Stimulated activated CD4-positive, alpha-beta T cell treated with anti-CD3 and anti-CD28 coated beads, Interleukin-1b, Interleukin-23, amount 100 ng/mL, for 48 hours (primary cell): ENCODE measurements around the gene ALG11.
"Not testable (repeated sequence)": the region's sequence is repeated elsewhere in the genome, so short reads cannot be mapped to it uniquely, and the experiment has no call there.

ENCODE experiments used
- DNase-seq: peaks from one replicate; pipeline ENCODE4 v3.0.0-alpha.2; 2020

Gene ALG11, protein sequence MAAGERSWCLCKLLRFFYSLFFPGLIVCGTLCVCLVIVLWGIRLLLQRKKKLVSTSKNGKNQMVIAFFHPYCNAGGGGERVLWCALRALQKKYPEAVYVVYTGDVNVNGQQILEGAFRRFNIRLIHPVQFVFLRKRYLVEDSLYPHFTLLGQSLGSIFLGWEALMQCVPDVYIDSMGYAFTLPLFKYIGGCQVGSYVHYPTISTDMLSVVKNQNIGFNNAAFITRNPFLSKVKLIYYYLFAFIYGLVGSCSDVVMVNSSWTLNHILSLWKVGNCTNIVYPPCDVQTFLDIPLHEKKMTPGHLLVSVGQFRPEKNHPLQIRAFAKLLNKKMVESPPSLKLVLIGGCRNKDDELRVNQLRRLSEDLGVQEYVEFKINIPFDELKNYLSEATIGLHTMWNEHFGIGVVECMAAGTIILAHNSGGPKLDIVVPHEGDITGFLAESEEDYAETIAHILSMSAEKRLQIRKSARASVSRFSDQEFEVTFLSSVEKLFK

DNA sequence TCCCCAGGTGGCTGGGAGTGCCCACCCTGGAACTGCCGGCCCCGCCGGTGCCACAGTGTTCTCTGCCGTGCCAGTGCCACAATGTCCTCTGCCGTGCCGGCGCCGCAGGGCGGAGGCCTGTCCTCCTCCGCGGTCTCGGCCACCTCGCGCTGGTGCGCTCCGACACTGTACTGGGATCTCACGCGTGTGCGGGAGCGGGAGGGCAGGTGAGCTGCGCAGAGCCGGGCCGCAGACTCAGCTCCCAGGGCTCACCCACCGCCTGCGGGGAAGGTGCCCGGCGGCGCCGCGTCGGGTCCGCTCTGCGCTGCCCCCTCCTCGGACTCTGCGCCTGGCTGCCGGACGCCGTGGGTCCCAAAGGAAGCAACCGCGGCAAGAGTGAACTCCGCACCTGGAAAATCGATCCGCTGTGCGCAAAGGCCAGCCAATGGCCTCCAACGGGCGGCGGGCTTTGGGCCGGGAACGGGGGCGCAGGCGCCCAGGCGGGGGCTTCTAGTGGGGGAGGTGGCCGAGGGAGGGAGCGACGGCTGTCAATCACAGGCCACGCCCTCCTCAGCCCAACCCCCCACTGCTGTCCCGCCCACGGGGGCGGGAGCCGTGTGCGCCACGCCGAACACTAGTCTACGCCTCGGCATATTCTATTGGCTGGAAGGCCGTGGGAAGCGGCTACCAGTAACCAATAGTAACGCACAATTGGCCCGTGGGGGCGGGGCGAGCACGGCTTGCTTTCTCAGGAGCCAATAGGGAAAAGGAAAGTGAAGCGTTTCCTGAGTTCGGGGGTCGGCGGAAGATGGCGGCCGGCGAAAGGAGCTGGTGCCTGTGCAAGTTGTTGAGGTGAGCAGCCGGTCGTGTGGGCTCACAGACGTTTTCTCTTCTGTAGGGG, at the start of gene ALG11:
Gene ALG11 (plus strand): TSS at position 767 of the 880 bp plus-strand sequence. CDS start 21 bp downstream, at position 788.
- peak; percentile 99 for DNase-seq

DNA sequence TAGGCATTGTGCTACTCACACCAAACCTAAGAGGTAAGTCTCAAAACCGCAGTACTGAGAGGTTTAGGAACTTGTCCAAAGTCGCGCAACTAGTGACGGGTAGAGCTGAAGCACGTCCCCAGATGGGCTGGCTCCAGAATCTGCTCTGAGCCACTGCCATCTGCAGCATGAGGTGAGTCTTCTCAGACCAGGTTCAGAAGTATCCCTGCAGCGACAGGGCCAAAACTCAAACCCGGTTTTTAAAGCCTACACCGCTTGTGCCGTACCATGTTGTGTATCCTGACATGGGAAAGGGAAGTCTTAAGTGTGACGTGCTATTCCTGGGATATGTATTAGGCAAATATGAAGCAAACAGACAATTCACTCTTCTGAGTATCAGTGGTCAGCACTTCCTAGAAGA, 46.0 kb upstream of the ALG11 start:
- DNase-seq: no peak

DNA sequence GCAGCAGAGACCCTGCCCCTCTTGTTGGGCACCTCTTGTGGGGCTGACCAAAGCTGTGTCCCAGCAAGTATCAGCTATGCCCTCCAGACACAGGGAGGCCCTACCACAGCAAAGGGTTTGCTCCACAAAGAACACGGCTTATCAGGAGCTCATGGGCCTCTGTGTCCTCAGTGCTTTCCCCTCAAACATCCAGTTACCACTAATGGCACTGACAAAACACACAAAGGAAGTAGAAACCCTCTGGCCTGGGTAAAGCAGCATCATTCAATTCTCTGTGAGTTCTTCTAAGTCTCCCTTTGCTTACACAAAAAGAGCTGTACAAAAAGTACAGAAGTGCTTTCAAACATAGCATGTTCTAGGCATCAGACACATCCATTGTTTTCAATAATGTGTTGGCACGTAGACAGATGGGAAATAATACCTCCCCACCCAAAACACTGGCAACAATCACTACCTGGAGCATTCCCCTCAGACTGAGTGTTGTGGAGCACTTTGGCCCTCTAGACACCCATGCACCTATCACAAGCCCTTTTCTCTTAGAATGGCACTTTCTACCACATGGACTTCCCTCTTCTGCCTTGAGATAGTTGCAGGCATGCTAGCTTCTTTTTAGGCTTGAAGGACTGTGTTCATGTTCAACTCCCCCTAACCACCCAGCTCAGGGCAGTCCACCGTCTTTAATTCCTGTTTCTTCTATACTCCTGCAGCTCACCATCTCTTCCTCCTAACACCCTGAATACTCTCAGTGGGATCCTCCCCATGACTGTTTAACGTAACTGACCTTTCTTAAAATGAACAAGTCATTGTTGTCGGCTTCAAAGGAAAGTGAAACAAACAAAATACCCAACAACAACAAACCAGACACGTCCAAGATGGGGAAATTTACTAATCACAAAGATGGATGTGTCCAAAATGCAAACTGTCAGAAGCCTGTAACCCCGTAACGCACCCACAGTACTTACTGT, 44.4 kb upstream of the ALG11 start:
- no peak for DNase-seq

DNA sequence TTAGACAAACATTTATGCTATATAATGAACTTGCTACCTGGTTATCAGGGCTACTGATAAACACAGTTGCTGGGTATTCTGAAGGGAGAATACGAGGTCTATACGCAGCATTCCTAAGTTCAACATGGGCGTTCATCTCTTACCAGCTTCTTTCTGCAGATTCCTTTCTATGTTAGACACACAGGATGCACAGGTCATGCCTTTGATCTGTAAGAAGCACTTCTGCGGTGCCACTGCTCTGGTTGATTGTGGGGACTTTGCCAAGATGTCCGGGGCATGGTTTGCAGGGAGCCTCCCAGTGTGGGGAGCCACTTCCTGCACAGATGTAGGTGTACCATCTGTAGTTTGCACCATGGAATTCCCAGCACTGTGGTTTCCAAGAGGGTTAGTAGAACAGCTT, 41.8 kb upstream of the ALG11 start:
- no peak for DNase-seq

DNA sequence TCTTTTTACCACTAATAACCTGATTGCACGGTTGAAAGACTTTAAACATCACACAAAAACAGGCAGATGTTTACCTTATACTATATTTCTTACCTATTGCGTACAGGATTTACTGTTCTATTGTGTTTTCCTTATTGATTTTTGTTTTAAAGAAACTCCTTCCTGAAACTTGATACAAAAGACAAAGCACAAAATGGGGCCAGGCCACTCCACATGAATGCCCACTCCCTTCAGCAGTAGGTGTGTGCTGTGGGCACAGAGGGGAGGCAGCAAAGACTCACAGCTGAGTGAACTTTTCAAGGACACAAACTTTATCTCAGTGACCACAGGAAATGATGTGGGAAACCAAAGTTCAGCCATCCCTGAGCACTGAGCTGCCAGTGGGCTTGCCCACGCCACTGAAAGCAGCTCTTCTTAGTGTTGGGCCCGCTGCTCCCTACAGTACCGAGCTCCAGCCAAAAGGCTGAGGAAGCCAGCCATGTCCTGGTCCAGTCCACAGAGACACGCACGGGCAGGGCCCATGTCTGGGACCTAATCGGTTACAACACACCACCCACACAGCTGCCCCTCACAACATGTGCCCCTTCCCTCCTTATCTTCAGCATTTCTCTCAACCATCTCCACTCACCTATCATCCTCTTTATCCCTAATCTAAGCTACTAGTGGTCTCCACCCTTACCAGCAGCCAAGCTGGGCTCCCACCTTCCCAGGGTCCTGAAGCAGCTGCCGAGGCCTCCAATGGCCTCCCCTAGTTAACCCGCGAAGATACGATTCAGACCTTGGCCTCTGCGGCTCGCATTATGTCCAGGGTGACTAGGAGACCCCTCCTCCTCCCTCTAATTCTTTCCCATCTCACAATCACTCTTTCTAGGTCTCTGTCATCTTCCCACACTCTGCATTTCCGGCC, 40.4 kb upstream of the ALG11 start:
- DNase-seq: no peak

DNA sequence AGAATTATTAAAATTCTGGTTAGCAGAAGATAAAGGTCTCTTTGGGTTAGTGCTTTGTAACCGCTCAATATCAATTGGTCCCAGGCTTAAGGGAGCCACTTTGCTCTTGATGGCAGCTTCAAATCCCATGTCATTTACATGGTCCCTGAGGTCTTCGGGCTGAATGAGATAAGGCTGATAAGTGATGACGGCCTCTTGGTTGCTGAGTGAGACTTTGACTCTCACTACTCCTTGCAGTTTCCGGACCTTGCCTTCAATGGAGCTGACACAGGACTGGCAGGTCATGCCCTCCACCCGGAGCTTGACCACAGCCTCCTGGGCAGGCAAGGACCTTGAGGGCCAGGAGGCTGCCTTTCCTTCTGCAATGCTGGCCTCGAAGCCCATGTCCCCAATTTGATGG, 37.7 kb upstream of the ALG11 start:
- no peak for DNase-seq

DNA sequence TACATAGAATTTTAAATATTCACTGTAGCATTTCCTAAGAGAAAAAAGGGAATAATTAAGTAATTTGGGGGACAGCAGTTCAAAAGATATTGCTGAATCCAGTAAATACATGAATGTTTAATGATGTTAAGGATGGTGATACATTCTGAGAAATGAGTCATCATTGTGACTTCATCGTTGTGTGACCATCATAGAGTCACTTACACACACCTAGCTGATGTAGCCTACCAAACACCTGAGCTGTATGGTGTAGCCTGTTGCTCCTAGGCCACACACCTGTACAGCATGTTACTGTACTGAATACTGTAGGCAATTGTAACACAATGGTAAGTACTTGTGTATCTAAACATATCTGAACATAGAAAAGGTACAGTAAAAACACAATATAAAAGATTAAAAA, 35.8 kb upstream of the ALG11 start:
- DNase-seq: no peak

DNA sequence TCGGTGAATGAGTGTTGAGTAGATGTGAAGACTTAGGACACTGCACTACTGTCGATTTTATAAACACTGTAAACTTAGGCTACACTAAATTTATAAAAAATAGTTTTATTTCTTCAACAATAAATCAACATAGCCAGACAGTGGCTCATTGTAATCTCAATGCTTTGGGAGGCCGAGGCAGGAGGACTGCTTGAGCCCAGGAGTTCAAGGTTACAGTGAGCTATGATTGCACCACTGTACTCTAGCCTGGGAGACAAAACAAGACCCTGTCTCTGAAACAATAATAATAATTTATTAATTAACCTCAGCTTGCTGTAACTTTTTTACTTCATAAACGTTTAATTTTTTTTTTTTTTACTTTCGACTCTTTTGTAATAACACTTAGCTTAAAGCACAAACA, 35.3 kb upstream of the ALG11 start:
- no peak for DNase-seq

DNA sequence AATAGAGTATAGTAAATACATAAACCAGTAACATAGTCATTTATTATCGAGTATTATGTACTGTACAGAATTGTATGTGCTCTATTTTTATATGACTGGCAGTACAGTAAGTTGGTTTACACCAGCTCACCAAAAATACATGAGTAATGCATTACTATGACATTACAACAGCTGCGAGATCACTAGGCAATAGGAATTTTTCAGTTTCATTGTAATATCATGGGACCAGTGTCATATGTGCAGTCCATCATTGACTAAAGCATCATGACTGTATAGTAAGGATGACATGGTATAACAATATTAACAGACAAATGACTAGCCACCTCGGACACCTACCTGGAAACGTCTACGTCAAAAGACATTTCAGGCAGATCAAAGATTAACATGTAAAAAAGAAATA, 34.6 kb upstream of the ALG11 start:
- DNase-seq: no peak

DNA sequence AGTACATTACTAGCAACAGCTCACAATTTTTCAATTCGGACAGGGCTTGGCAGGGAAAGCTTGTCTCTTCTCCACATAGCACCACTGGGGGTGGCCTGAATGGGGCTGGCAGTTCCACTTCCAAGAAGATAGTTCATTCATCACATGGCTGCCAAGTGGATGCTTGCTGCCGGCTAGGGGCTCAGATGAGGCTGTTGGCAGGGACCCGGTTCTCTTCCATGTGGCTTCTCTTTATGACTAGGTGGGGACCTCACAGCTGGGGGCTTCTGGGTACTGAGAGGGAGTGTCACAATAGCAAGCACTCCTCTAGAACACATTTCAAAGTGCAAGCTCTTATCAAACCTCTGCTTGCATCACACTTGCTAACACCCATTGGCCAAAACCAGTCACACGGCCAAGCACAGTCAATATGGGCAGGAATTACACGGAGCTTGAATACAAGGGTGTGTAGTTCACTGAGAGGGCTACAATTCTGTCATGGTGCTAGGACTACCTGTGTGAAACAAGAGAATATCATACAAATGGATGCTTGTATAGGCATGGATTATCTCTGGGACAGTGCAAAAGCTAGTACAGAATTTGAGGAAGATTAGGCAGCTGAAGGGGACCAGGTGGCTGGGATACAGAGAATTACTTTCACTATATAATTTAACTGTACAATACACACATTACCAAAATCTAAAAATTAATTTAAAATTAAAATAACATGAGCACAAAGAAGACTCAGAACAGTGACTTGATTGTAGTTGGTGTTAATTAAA, 33.2 kb upstream of the ALG11 start:
- no peak for DNase-seq

DNA sequence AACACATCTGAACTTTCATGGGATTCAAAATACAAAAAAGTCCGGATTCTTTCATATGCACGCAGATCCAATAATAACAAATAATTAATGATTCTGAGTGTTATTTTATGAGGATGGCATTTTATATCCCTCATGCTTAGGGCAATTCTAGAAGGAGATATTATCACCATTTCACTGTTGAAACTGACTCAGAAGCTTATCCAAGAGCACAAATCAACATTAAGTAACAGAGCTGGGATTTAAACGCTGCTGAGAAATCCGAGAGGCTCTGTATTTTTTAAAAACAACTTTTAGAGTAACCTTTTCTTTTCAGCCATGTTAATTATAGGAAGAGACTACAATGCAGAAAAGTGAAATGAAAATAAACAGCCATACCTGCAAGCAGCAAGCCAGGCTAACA, 31.3 kb upstream of the ALG11 start:
- no peak for DNase-seq

DNA sequence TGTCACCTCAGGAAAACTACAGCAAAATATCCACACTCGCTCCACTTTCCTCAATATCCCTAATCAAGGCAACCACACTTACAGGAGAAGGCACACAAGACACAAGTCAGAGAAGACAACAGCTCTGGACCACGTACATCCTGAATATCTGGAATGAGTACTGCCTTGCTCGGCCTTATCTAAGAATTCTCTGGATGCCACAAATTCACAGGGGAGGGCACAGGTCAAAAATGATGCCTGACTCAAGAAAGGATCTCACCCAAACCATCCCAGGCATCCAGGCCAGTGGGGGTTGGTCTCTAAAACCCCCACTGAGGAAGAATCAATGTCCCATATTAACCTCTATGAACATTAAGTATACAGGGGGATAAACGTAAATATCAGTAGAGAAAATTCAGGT, 30.8 kb upstream of the ALG11 start:
- DNase-seq: no peak

DNA sequence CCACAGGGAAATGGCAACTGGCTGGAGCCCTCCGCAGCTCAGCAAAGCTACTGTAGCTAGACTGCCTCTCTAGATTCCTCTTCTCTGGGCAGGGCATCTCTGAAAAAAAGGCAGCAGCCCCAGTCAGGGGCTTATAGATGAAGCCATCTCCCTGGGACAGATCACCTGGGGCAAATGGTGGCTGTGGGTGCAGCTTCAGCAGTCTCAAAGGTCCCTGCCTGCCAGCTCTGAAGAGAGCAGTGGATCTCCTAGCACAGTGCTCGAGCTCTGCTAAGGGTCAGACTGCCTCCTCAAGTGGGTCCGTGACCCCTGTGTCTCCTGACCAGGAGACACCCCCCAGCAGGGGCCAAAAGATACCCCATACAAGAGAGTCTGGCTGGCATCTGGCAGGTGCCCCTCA, 28.9 kb upstream of the ALG11 start:
- not testable (repeated sequence) for DNase-seq

DNA sequence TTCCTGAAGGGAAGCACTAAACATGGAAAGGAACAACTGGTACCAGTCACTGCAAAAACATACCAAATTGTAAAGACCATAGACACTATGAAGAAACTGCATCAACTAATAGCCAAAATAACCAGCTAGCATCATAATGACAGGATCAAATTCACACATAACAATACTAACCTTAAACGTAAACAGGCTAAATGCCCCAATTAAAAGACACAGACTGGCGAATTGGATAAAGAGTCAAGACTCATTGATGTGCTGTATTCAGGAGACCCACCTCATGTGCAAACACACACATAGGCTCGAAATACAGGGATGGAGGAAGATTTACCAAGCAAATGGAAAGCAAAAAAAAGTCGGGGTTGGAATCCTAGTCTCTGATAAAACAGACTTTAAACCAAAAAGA, 27.3 kb upstream of the ALG11 start:
- DNase-seq: not testable (repeated sequence)

DNA sequence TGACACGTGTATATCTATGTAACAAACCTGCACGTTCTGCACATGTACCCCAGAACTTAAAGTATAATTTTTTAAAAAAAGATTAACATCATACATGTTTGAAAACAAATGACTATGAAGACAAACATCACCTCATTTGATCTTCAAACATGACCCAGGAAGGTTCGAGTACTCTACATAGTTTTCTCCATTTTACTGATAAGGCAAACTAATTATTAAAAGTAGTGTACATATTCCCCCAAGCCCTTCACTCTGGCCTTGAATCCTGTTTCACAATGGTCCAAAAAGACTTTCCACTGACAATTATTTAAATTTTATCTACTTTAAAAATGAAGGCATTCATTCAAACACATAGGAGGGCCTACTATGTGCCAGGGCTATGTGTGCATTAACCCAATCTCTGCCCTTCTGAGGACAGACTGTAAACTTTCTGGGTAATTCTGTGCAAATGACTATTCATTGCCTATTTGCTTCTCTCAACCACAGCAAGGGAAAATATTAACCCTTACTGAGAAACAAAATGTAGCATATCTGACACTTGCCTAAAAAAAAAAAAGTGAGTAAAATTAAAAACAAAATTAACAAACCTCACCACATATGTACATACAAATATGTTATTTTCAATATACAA, 23.1 kb upstream of the ALG11 start:
- no peak for DNase-seq

DNA sequence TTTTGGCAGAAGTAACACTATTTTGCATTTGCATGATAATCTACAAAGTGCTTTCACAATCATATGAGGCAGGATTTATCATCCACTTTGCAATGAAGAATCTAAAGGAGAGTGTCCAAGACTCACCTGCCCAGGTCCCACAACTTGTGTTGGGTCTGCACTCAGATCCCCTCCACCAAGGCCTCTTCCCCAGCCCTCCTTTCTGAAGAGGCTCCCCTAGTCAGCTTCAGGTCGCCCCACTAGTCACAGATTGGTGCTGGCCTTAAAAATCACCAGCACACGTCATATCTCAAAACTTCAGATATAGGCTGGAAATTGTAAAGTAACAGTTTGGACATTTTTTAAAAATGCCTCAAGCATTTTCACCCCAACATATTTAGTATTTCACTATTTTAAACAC, 18.5 kb upstream of the ALG11 start:
- DNase-seq: no peak

DNA sequence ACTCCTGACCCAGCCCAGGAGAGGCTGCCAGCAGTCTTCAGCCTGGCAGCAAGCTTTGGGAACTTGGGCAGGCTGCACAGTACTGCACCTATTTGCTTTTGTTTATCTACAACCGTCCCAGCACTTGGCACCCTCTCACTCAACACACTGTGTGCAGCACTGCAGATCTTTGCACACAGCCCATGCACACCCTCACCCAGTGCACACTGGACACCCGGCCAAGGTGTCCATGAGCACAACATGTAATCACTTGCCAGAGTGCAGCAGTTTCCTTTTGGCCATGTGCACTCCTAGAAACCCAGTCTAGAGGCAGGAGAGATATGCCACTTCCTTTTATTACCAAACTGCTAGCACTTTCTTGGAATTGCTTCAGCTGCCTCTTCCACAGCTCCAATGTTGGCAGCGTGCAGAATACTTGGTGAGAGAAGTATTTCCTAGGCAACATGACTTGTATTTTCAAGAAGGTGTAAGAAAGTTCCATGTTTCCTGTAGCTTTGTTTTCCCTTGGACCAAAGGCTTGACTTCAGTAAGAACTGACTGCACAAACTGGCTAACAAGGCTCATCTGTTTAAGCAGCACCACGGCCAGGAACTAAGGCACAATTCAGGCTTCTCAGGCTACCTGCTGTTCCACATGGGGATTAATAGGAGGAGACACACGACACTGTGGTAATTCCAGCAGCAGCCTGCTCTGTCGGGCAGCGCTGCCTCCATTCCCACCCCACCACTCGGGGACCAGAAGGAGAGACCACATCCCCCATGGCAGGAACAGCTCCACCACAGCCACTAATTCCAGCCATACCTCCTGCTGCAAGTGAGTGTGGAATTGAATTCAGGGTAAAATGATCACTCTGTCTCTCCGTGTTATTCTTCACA, 16.3 kb upstream of the ALG11 start:
- no peak for DNase-seq

DNA sequence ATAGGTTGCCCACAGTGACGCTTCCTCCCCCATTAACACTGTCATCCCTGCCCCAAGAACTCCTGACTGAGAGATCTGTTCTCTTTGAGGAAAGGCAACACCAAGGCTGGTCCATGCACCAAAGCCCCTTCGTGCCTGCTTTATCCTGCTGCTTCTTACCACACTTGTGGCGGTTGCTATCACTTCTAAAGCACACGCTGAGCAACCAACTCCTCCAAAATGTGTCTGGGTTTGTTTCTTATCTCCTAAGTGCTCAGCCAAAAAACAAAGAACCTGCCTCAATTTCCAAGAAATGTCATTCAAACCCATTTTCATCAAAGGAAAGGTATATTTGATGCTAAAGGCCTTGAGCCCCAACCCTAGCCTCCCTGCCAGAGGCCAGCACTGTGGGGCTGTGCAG, 15.6 kb upstream of the ALG11 start:
- no peak for DNase-seq

DNA sequence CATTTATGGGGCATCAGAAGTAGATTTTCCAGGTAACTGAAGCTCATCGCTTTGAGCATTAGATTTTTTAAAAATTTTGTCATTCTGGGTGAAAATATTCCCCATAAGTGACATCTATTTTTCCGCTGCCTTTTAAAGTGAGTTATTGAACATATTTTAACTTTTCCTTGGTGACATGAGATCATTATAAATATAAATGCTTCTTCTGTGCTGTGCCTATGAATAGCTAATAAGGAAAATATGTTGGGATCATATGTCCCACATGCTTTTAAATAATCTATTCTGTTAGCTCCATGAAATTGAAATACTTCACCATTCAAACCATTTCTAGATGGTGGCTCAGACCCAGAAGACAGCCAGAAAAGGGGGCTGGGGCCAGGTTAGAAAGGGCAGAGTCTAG, 15.0 kb upstream of the ALG11 start:
- no peak for DNase-seq
